Hepatocyte (in vitro differentiated cells): ENCODE results near the gene ENAH.

Experiments used
- CTCF ChIP-seq: fragments of 200-600 bp; sonication (generic); IDR thresholded peaks from 2 replicates; pipeline ENCODE4 v1.5.1; 2016; ENCODE audit warnings: antibody characterized with exemption, mild to moderate bottlenecking; ENCODE audit not compliant: poor library complexity
- EZH2phosphoT487 ChIP-seq: fragments of 200-600 bp; sonication (generic); IDR thresholded peaks from one replicate; pipeline ENCODE4 v1.6.1; 2018; ENCODE audit warnings: antibody characterized with exemption, mild to moderate bottlenecking, low read depth, moderate library complexity; ENCODE audit not compliant: unreplicated experiment, severe bottlenecking

- TF ChIP-seq CTCF: no peak
- TF ChIP-seq EZH2phosphoT487: no peak
Measured at GRCh38 chr1:225691377-225691776, 38.5 kb upstream of the ENAH start.
